Measurements from ENCODE around the gene TRIM71.

The TRIM71 gene

DNA sequence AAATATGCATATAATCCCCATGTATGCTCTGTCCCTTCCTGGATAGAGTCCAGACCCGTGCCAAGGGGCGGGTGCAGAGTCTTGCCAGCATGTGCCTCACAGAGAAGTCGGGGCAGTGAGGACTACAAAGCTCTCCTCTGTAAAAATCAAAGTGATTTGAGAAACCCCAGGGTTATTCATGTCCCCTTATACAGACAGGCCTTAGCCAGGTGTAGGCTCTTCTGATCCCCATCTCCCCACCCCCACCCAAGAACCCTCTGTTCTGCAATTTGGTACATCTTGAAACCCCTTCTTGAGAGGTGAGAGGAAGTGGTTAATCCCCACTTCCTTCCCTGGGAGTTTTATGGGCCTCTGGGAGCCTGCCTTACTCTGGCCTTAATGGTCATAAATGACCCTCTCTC is 24.7 kb downstream of the TRIM71 start:
- no peak for TF ChIP-seq SIN3A (IDR thresholded peaks at IDR 0.05; ENCODE audit: borderline replicate concordance, insufficient read depth, low read length)

DNA sequence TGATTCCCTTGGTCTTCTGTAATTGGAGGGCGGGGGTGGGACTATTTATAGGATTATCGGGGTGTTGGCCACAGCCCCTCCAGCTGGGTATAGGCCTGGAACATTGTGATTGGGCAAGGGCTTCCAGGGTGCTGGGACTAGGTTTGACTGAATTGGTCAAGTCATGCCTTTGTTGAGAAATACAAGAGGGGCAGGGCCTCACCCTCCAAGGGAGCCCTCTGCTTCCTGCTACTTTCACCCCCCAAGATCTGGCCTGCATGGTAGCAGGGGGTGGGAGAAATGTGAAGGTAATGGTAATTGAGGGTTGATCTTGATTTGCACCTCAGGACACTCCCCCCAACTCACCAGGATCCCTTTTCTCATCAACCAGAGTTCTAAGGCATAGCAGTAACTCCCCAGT is 25.2 kb downstream of the TRIM71 start:
- TF ChIP-seq, protein P1, sequence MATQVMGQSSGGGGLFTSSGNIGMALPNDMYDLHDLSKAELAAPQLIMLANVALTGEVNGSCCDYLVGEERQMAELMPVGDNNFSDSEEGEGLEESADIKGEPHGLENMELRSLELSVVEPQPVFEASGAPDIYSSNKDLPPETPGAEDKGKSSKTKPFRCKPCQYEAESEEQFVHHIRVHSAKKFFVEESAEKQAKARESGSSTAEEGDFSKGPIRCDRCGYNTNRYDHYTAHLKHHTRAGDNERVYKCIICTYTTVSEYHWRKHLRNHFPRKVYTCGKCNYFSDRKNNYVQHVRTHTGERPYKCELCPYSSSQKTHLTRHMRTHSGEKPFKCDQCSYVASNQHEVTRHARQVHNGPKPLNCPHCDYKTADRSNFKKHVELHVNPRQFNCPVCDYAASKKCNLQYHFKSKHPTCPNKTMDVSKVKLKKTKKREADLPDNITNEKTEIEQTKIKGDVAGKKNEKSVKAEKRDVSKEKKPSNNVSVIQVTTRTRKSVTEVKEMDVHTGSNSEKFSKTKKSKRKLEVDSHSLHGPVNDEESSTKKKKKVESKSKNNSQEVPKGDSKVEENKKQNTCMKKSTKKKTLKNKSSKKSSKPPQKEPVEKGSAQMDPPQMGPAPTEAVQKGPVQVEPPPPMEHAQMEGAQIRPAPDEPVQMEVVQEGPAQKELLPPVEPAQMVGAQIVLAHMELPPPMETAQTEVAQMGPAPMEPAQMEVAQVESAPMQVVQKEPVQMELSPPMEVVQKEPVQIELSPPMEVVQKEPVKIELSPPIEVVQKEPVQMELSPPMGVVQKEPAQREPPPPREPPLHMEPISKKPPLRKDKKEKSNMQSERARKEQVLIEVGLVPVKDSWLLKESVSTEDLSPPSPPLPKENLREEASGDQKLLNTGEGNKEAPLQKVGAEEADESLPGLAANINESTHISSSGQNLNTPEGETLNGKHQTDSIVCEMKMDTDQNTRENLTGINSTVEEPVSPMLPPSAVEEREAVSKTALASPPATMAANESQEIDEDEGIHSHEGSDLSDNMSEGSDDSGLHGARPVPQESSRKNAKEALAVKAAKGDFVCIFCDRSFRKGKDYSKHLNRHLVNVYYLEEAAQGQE (IDR thresholded peaks at IDR 0.05; ENCODE audit: insufficient read depth in 1 of 2, low read depth in 2 of 2, low read length in 2 of 2): no peak
- TF ChIP-seq SIN3A (IDR thresholded peaks at IDR 0.05; ENCODE audit: borderline replicate concordance, insufficient read depth, low read length) (no peak), POLR2AphosphoS5 (IDR thresholded peaks at IDR 0.05; ENCODE audit: low read depth, low read length) (no peak), TAF1 (IDR thresholded peaks at IDR 0.05; ENCODE audit: borderline replicate concordance, insufficient read depth, low read length) (no peak), FOXP2 (optimal IDR thresholded peaks at IDR 0.05; ENCODE audit: borderline replicate concordance, extremely low read depth, extremely low read length, insufficient read depth) (no peak)

DNA sequence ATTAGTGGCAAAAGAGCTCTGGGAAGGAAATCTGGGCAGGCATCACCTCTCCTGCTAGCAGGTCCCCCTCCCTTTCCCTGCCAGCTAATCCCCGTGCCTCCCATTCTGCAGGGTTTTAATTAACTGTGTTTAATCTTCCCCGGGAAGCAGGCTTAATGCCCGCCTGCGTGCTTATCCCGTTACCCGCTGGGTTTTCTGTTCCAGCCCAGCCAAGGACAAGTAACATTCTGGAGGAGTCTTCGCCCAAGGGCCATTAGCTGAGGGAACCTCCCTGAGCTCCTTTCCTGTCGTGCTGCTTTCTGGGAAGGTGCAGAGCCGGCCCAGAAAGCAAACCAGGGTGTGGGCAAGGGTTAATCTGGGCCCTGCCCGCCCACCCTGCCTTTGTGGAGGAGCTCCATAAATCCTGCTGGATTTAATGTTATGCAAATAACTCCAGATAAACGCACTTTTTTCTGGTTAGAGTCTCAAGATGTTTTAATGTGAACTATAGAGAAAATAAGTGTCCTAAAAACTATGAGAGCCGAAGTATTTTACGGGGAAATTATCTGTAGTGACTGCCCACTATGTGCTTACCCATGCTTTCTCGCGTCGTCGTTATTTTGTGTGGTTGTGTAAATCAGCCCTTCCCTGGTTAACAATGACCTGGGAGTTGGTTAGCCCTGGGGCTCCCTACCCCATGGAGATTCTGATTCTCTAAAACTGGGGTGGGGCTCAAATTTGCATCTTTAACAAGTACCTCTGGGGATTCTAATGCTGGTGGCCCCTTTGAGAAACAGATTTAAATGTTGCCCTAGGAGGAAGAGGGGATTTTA is 25.9 kb downstream of the TRIM71 start:
- TF ChIP-seq TAF1 (IDR thresholded peaks at IDR 0.05; ENCODE audit: borderline replicate concordance, insufficient read depth, low read length): no peak
- TF ChIP-seq FOXP2 (optimal IDR thresholded peaks at IDR 0.05; ENCODE audit: borderline replicate concordance, extremely low read depth, extremely low read length, insufficient read depth): no peak
- TF ChIP-seq, protein P1 (IDR thresholded peaks at IDR 0.05; ENCODE audit: insufficient read depth in 1 of 2, low read depth in 2 of 2, low read length in 2 of 2): no peak
- TF ChIP-seq SIN3A (IDR thresholded peaks at IDR 0.05; ENCODE audit: borderline replicate concordance, insufficient read depth, low read length): no peak
- TF ChIP-seq POLR2AphosphoS5 (IDR thresholded peaks at IDR 0.05; ENCODE audit: low read depth, low read length): no peak

DNA sequence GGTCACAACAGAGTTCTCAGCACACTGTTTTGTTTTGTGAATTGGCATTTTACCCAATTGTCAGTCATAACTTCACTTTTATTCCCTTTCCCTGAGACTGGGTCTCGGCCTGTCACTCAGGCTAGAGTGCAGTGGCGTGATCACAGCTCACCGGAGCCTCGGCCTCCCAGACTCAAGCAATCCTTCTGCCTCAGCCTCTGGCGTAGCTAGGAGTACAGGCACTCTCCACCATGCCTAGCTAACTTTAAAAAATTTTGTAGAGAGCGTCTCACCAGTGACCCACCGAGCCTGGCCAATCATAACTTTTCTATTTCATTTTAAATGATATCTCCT is 26.5 kb downstream of the TRIM71 start:
- no peak for TF ChIP-seq FOXP2 (optimal IDR thresholded peaks at IDR 0.05; ENCODE audit: borderline replicate concordance, extremely low read depth, extremely low read length, insufficient read depth)
- TF ChIP-seq SIN3A (IDR thresholded peaks at IDR 0.05; ENCODE audit: borderline replicate concordance, insufficient read depth, low read length): no peak
- no peak for TF ChIP-seq TAF1 (IDR thresholded peaks at IDR 0.05; ENCODE audit: borderline replicate concordance, insufficient read depth, low read length)
- TF ChIP-seq POLR2AphosphoS5 (IDR thresholded peaks at IDR 0.05; ENCODE audit: low read depth, low read length): no peak
- TF ChIP-seq, protein P1 (IDR thresholded peaks at IDR 0.05; ENCODE audit: insufficient read depth in 1 of 2, low read depth in 2 of 2, low read length in 2 of 2): no peak

DNA sequence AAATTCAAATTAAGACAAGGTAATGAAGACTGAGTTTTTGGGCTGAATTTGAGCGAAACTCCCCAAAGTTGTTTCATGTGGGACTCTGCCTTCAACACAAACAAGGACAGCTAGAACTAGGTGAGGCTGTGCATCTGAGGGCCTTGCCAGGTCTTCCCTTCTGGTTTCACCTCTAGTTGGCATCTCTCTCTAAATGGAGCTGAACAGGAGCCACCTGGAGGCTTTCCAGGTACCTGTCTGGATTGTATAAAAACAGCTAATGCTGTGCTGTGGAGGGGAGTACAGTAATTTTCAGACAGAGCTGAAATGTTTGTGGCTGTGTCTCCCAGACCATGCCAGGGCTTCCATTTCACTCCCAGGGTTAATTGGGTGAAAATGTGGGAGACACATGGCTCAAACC is 27.1 kb downstream of the TRIM71 start:
- TF ChIP-seq SIN3A (IDR thresholded peaks at IDR 0.05; ENCODE audit: borderline replicate concordance, insufficient read depth, low read length): no peak
- no peak for TF ChIP-seq FOXP2 (optimal IDR thresholded peaks at IDR 0.05; ENCODE audit: borderline replicate concordance, extremely low read depth, extremely low read length, insufficient read depth)
- TF ChIP-seq POLR2AphosphoS5 (IDR thresholded peaks at IDR 0.05; ENCODE audit: low read depth, low read length): no peak
- TF ChIP-seq TAF1 (IDR thresholded peaks at IDR 0.05; ENCODE audit: borderline replicate concordance, insufficient read depth, low read length): no peak
- TF ChIP-seq, protein P1 (IDR thresholded peaks at IDR 0.05; ENCODE audit: insufficient read depth in 1 of 2, low read depth in 2 of 2, low read length in 2 of 2): no peak

All from PFSK-1 (cell line).